Natural killer cell (primary cell): ENCODE data around the gene CACNA1C. TPM values are rescaled to one million over a fixed set of nuclear protein-coding genes. Genes with fewer than 3 reads are reported as not detected.

ENCODE experiments used
- ATAC-seq, 3 donors: fragments of 150-1000 bp in 2 of 3; fragments of 200-7000 bp in 1 of 3; cut with Tn5 transposase; 1 replicate in 1 of 3; 2 replicates in 2 of 3; pipeline ENCODE4 v1.10.0; 2021; ENCODE audit warnings: mild to moderate bottlenecking in 2 of 3, moderate library complexity in 2 of 3
- DNase-seq, 2 donors: peaks; one replicate each; pipeline versions ENCODE4 v3.0.0 to v3.0.0-alpha.2; 2013 to 2021; ENCODE audit warnings: mixed read lengths in 1 of 2
- H3K27ac ChIP-seq: one replicate; pipeline ENCODE4 v1.5.1; 2013; ENCODE audit warnings: mild to moderate bottlenecking, low read length
- H3K27me3 ChIP-seq: one replicate; pipeline ENCODE4 v1.6.1; 2013; ENCODE audit warnings: low read length; ENCODE audit not compliant: control insufficient read depth, insufficient read depth
- H3K36me3 ChIP-seq: one replicate; pipeline ENCODE4 v1.6.1; 2013; ENCODE audit warnings: low read length; ENCODE audit not compliant: control insufficient read depth, insufficient read depth
- H3K4me1 ChIP-seq: one replicate; pipeline ENCODE4 v1.6.1; 2013; ENCODE audit warnings: low read length; ENCODE audit not compliant: control insufficient read depth, insufficient read depth
- H3K4me3 ChIP-seq: one replicate; pipeline ENCODE4 v1.5.1; 2013; ENCODE audit warnings: low read length
- H3K9me3 ChIP-seq: one replicate; pipeline ENCODE4 v1.6.1; 2013; ENCODE audit warnings: low read length; ENCODE audit not compliant: control insufficient read depth, insufficient read depth
- H3K27ac Mint-ChIP-seq, 2 donors: one replicate each; pipeline ENCODE4 v1.8.0; 2022; ENCODE audit warnings: mild to moderate bottlenecking in 2 of 2, mixed read lengths in 2 of 2, moderate library complexity in 1 of 2
- H3K27me3 Mint-ChIP-seq, 2 donors: one replicate each; pipeline ENCODE4 v1.8.0; 2022; ENCODE audit warnings: low read depth in 2 of 2, mixed read lengths in 2 of 2
- H3K36me3 Mint-ChIP-seq: one replicate; pipeline ENCODE4 v1.8.0; 2022; ENCODE audit warnings: mixed read lengths
- H3K4me1 Mint-ChIP-seq, 2 donors: one replicate each; pipeline ENCODE4 v1.8.0; 2022; ENCODE audit warnings: mixed read lengths in 2 of 2
- H3K4me3 Mint-ChIP-seq: one replicate; pipeline ENCODE4 v1.8.0; 2022; ENCODE audit warnings: mild to moderate bottlenecking, moderate library complexity, mixed read lengths
- H3K9me3 Mint-ChIP-seq, 2 donors: one replicate each; pipeline ENCODE4 v1.8.0; 2022; ENCODE audit warnings: mixed read lengths in 2 of 2
- WGBS: methylation state at CpG from one replicate; pipeline ENCODE4 v1.1.7; 2013; ENCODE audit warnings: missing lambda C conversion rate; ENCODE audit not compliant: insufficient coverage; 5-methylcytosine and 5-hydroxymethylcytosine counted together
- intact Hi-C: fragments of 100-400 bp; cut with micrococcal nuclease; formaldehyde crosslinking; loops from one replicate; pipeline ENCODE4 v1.14.2; 2022
- total RNA-seq, 4 donors: library from RNA; stranded (reverse); fragments of 120-200 nt in 1 of 4; gene quantifications; one replicate each; pipeline versions ENCODE4 v1.2.3 to v1.2.4, GENCODE V29; 2013 to 2022
- TF ChIP-seq, protein P1 (sequence below): fragments of 200-600 bp; IDR thresholded peaks from one replicate; pipeline ENCODE4 v1.8.0; 2022; ENCODE audit warnings: antibody characterized with exemption

Gene CACNA1C
- total RNA-seq, 3 donors from 2014 or later (not counting 1 experiment from before 2014, with no cell fraction given), result 0.07 to 0.35 (median 0.08) TPM

DNA sequence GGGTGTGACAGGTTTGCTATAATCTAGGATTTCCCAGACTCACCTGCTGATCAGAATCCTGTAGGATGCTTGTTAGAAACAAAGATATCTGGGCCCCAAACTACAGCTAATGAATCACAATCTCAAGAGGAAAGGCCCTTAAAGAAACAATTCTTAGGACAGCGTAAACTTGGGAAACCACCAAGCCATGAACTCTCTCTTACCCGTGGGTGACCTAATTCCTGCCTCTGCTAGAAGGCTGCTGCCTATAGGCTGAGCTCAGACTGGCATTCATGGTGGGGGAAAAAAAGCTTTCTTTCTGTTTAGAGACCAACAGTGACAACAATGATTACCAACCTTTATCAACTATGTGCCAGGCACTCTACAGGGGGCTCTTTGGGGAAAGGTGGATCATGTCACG, 528.0 kb downstream of the CACNA1C start:
- 31% methylated on average over 3 of the region's 3 CpGs for WGBS
- no peak for ATAC-seq
- peaks cover 24 to 35% of the 10 kb centered on the region in 2 donors for H3K27me3 Mint-ChIP-seq
- no peak overlapping the region for H3K4me3 Mint-ChIP-seq
- no peak for DNase-seq
- H3K36me3 Mint-ChIP-seq, result no peaks in the 10 kb centered on the region
- Histone ChIP-seq H3K27me3 (peaks cover 10% of the 10 kb centered on the region), H3K9me3 (no peaks in the 10 kb centered on the region), H3K27ac (no peak overlapping the region), H3K4me3 (no peak overlapping the region), H3K4me1 (peaks cover 3% of the 10 kb centered on the region), H3K36me3 (no peaks in the 10 kb centered on the region)
- intact Hi-C loops, result no loop called here
- TF ChIP-seq, protein P1, sequence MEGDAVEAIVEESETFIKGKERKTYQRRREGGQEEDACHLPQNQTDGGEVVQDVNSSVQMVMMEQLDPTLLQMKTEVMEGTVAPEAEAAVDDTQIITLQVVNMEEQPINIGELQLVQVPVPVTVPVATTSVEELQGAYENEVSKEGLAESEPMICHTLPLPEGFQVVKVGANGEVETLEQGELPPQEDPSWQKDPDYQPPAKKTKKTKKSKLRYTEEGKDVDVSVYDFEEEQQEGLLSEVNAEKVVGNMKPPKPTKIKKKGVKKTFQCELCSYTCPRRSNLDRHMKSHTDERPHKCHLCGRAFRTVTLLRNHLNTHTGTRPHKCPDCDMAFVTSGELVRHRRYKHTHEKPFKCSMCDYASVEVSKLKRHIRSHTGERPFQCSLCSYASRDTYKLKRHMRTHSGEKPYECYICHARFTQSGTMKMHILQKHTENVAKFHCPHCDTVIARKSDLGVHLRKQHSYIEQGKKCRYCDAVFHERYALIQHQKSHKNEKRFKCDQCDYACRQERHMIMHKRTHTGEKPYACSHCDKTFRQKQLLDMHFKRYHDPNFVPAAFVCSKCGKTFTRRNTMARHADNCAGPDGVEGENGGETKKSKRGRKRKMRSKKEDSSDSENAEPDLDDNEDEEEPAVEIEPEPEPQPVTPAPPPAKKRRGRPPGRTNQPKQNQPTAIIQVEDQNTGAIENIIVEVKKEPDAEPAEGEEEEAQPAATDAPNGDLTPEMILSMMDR, result no peak
- H3K9me3 Mint-ChIP-seq, result no peaks in the 10 kb centered on the region
- H3K4me1 Mint-ChIP-seq, result no peaks in the 10 kb centered on the region
- no peak overlapping the region for H3K27ac Mint-ChIP-seq

DNA sequence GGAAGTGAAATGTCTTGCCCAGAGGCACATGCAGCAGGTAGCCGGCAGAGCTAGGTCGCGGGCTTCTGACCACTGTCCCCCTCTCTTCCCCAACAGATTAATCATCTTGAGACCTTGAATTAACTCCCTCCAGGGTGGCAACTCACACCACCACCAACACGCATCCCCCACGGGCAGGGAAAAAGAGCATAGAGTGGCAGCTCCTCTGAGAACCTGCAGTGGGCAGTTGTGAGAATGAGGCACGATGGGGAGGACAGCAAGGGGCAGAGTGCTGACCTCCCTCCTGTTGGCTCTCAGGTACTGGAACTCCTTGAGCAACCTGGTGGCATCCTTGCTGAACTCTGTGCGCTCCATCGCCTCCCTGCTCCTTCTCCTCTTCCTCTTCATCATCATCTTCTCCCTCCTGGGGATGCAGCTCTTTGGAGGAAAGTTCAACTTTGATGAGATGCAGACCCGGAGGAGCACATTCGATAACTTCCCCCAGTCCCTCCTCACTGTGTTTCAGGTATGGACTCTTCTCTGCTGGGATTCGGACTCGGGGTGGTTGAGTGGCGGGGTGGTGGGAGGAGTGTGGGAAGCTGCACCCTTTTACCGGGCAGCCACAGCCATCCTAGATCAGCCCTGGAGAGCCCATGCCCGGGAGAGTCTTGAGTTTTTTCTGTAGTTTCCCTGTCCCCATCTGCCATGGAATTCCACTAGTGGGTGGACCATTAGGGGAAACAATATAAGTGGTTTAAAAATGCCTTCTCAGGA, 528.7 kb downstream of the CACNA1C start:
- H3K4me3 Mint-ChIP-seq, result no peak overlapping the region
- H3K36me3 ChIP-seq, result no peaks in the 10 kb centered on the region
- 80% methylated on average over 15 of the region's 15 CpGs for WGBS
- H3K4me1 ChIP-seq, result peaks cover 3% of the 10 kb centered on the region
- H3K9me3 ChIP-seq, result no peaks in the 10 kb centered on the region
- TF ChIP-seq, protein P1, result no peak
- no peak overlapping the region for H3K4me3 ChIP-seq
- peaks cover 10% of the 10 kb centered on the region for H3K27me3 ChIP-seq
- H3K4me1 Mint-ChIP-seq, result no peaks in the 10 kb centered on the region
- DNase-seq (no peak), ATAC-seq (no peak)
- H3K9me3 Mint-ChIP-seq, result no peaks in the 10 kb centered on the region
- no peak overlapping the region for H3K27ac Mint-ChIP-seq
- H3K27ac ChIP-seq, result no peak overlapping the region
- H3K36me3 Mint-ChIP-seq, result no peaks in the 10 kb centered on the region
- peaks cover 21 to 36% of the 10 kb centered on the region in 2 donors for H3K27me3 Mint-ChIP-seq
- intact Hi-C loops, result no loop called here

DNA sequence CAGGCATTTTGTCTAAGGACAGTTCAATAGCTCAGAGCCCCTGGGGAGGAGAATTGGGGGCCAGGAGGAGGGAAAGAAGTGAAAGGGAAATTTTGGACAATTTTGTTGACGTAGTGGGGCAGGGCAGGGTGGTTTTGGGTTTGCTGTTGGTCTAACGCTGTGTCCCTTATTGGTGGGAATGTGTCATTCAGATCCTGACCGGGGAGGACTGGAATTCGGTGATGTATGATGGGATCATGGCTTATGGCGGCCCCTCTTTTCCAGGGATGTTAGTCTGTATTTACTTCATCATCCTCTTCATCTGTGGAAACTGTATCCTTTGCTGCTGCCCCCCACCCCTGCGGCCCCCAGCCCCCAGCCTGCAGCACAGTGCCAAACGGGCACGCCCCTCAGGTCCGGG, 529.8 kb downstream of the CACNA1C start:
- TF ChIP-seq, protein P1, result no peak
- H3K4me3 ChIP-seq, result no peak overlapping the region
- no peak overlapping the region for H3K4me3 Mint-ChIP-seq

More for the DNA sequence above, 529.8 kb downstream of the CACNA1C start:
- Mint-ChIP-seq H3K9me3 (no peaks in the 10 kb centered on the region), H3K36me3 (no peaks in the 10 kb centered on the region), H3K27ac (no peak overlapping the region), H3K4me1 (no peaks in the 10 kb centered on the region), H3K27me3 (peaks cover 25 to 36% of the 10 kb centered on the region in 2 donors)
- Histone ChIP-seq H3K36me3 (no peaks in the 10 kb centered on the region), H3K4me1 (peaks cover 3% of the 10 kb centered on the region), H3K9me3 (no peaks in the 10 kb centered on the region), H3K27me3 (peaks cover 10% of the 10 kb centered on the region), H3K27ac (no peak overlapping the region)
- intact Hi-C loops, result no loop called here
- DNase-seq (no peak), ATAC-seq (no peak)
- WGBS, result 63% methylated on average over 9 of the region's 9 CpGs
